H9 (cell line): Measurements from ENCODE around the gene GYS1. TPM values are rescaled to one million over a fixed set of nuclear protein-coding genes. Genes with fewer than 3 reads are reported as not detected.
A peak's percentile ranks its signal among the peaks of the same experiment; 100 is the strongest.

Experiments
- DNase-seq: peaks from one replicate; pipeline ENCODE4 v3.0.0-alpha.2; 2017
- H2AFZ ChIP-seq: one replicate; pipeline ENCODE4 v1.6.1; 2013; ENCODE audit warnings: mild to moderate bottlenecking, low read length, control low read depth, moderate library complexity
- H2AK5ac ChIP-seq: 2 replicates; pipeline ENCODE4 v1.6.1; 2013; ENCODE audit warnings: low read length, control low read depth, mixed read lengths; ENCODE audit not compliant: insufficient read length
- H2BK120ac ChIP-seq: one replicate; pipeline ENCODE4 v1.6.1; 2013; ENCODE audit warnings: low read depth, mild to moderate bottlenecking, low read length, control low read depth, inconsistent platforms; ENCODE audit not compliant: poor library complexity, severe bottlenecking
- H2BK12ac ChIP-seq: 2 replicates; pipeline ENCODE4 v1.6.1; 2013; ENCODE audit warnings: low read length, control low read depth, mixed read lengths, low read depth; ENCODE audit not compliant: insufficient read length
- H2BK15ac ChIP-seq: 2 replicates; pipeline ENCODE4 v1.6.1; 2013; ENCODE audit warnings: low read depth, low read length, control low read depth
- H2BK20ac ChIP-seq: one replicate; pipeline ENCODE4 v1.6.1; 2013; ENCODE audit warnings: low read depth, mild to moderate bottlenecking, low read length, control low read depth, inconsistent platforms; ENCODE audit not compliant: poor library complexity, severe bottlenecking
- H2BK5ac ChIP-seq: 2 replicates; pipeline ENCODE4 v1.6.1; 2013; ENCODE audit warnings: low read length, control low read depth, mixed read lengths; ENCODE audit not compliant: insufficient read length
- H3K14ac ChIP-seq: 2 replicates; pipeline ENCODE4 v1.6.1; 2013; ENCODE audit warnings: low read length, control low read depth; ENCODE audit not compliant: insufficient read depth
- H3K18ac ChIP-seq: 2 replicates; pipeline ENCODE4 v1.6.1; 2013; ENCODE audit warnings: low read depth, mild to moderate bottlenecking, mixed read lengths, low read length, control low read depth; ENCODE audit not compliant: insufficient read length
- H3K23ac ChIP-seq: 2 replicates; pipeline ENCODE4 v1.6.1; 2013; ENCODE audit warnings: low read length, control low read depth, mixed read lengths, low read depth; ENCODE audit not compliant: insufficient read length
- H3K23me2 ChIP-seq: 2 replicates; pipeline ENCODE4 v1.6.1; 2013; ENCODE audit warnings: low read depth, mild to moderate bottlenecking, mixed read lengths, low read length, control low read depth; ENCODE audit not compliant: insufficient read length, poor library complexity, severe bottlenecking
- H3K27ac ChIP-seq: 2 replicates; pipeline ENCODE4 v1.5.1; 2013; ENCODE audit warnings: low read length, control low read depth, mixed read lengths, low read depth; ENCODE audit not compliant: insufficient read length
- H3K27me3 ChIP-seq: 2 replicates; pipeline ENCODE4 v1.6.1; 2013; ENCODE audit warnings: low read length, control low read depth, inconsistent platforms; ENCODE audit not compliant: insufficient read depth
- H3K4ac ChIP-seq: 2 replicates; pipeline ENCODE4 v1.6.1; 2013; ENCODE audit warnings: low read depth, mild to moderate bottlenecking, control low read depth, inconsistent platforms, low read length, moderate library complexity
- H3K4me1 ChIP-seq: 2 replicates; pipeline ENCODE4 v1.6.1; 2013; ENCODE audit warnings: low read length, control low read depth, inconsistent platforms; ENCODE audit not compliant: insufficient read depth
- H3K4me2 ChIP-seq: 2 replicates; pipeline ENCODE4 v1.6.1; 2013; ENCODE audit warnings: low read length, control low read depth, mixed read lengths; ENCODE audit not compliant: insufficient read length, insufficient read depth
- H3K56ac ChIP-seq: 2 replicates; pipeline ENCODE4 v1.6.1; 2013; ENCODE audit warnings: low read depth, mild to moderate bottlenecking, mixed read lengths, low read length, control low read depth; ENCODE audit not compliant: insufficient read length
- H3K79me1 ChIP-seq: 2 replicates; pipeline ENCODE4 v1.6.1; 2013; ENCODE audit warnings: low read depth, mild to moderate bottlenecking, moderate library complexity, low read length, control low read depth, inconsistent platforms; ENCODE audit not compliant: insufficient read depth, poor library complexity, severe bottlenecking
- H3K79me2 ChIP-seq: 2 replicates; pipeline ENCODE4 v1.6.1; 2013; ENCODE audit warnings: low read length, control low read depth, inconsistent platforms; ENCODE audit not compliant: insufficient read depth
- H3K9ac ChIP-seq: 2 replicates; pipeline ENCODE4 v1.6.1; 2013; ENCODE audit warnings: low read length, control low read depth, mixed read lengths; ENCODE audit not compliant: insufficient read length; ENCODE audit errors: extremely low read depth
- H3K9me3 ChIP-seq: one replicate; pipeline ENCODE4 v1.6.1; 2013; ENCODE audit warnings: low read depth, low read length, inconsistent platforms; ENCODE audit not compliant: control insufficient read depth
- H3T11ph ChIP-seq: one replicate; pipeline ENCODE4 v1.6.1; 2013; ENCODE audit warnings: mild to moderate bottlenecking, low read length, control low read depth, inconsistent platforms
- H4K20me1 ChIP-seq: one replicate; pipeline ENCODE4 v1.6.1; 2013; ENCODE audit not compliant: control insufficient read depth, insufficient read length, insufficient read depth
- H4K5ac ChIP-seq: 2 replicates; pipeline ENCODE4 v1.6.1; 2013; ENCODE audit warnings: low read depth, mild to moderate bottlenecking, mixed read lengths, low read length, control low read depth; ENCODE audit not compliant: insufficient read length
- H4K8ac ChIP-seq: replicated peaks from 2 replicates; pipeline ENCODE4 v1.6.1; 2013; ENCODE audit warnings: low read length, control low read depth, mixed read lengths, low read depth; ENCODE audit not compliant: insufficient read length
- H4K91ac ChIP-seq: 2 replicates; pipeline ENCODE4 v1.6.1; 2013; ENCODE audit warnings: low read depth, mild to moderate bottlenecking, moderate library complexity, mixed read lengths, low read length, control low read depth; ENCODE audit not compliant: insufficient read length
- H3K27ac Mint-ChIP-seq, 3 experiments: 2 replicates in 2 of 3; 3 replicates in 1 of 3; pipeline ENCODE4 v1.8.0; 2020 to 2021; ENCODE audit warnings: mixed read lengths in 3 of 3, mild to moderate bottlenecking in 1 of 3, moderate library complexity in 1 of 3
- H3K27me3 Mint-ChIP-seq: 2 replicates; pipeline ENCODE4 v1.8.0; 2021; ENCODE audit warnings: low read depth, mild to moderate bottlenecking, moderate library complexity, mixed read lengths
- H3K36me3 Mint-ChIP-seq, 3 experiments: 2 replicates in 2 of 3; 3 replicates in 1 of 3; pipeline ENCODE4 v1.8.0; 2020 to 2021; ENCODE audit warnings: low read depth in 3 of 3, mixed read lengths in 3 of 3; ENCODE audit not compliant: insufficient read depth in 1 of 3
- H3K4me1 Mint-ChIP-seq, 2 experiments: 2 replicates each; pipeline ENCODE4 v1.8.0; 2020; ENCODE audit warnings: mixed read lengths in 2 of 2
- H3K4me3 Mint-ChIP-seq, 2 experiments: 2 replicates in 1 of 2; 3 replicates in 1 of 2; pipeline ENCODE4 v1.8.0; 2020 to 2021; ENCODE audit warnings: mild to moderate bottlenecking in 2 of 2, mixed read lengths in 2 of 2, moderate library complexity in 1 of 2
- H3K9me3 Mint-ChIP-seq, 2 experiments: 2 replicates in 1 of 2; 3 replicates in 1 of 2; pipeline ENCODE4 v1.8.0; 2020; ENCODE audit warnings: mild to moderate bottlenecking in 2 of 2, mixed read lengths in 2 of 2, moderate library complexity in 1 of 2
- CTCF ChIP-seq: fragments of 200-600 bp; sonication (generic); conservative IDR thresholded peaks from 3 replicates; pipeline ENCODE4 v1.8.0; 2021; ENCODE audit warnings: antibody characterized with exemption, mild to moderate bottlenecking
- WGBS: extraction: QIAGEN DNeasy Blood & Tissue Kit; methylation state at CpG from one replicate; pipeline ENCODE4 v1.1.7; 2013; ENCODE audit warnings: missing lambda C conversion rate, low lambda C conversion rate, mixed read lengths; ENCODE audit not compliant: insufficient read length; ENCODE audit errors: extremely low coverage; 5-methylcytosine and 5-hydroxymethylcytosine counted together
- total RNA-seq: library from RNA; stranded (reverse); gene quantifications from 2 replicates; pipeline ENCODE4 v1.2.1, GENCODE V29; 2021

GYS1 gene
- total RNA-seq, 1 experiment from 2014 or later: 44.3 TPM

- no peak overlapping the region for H4K8ac ChIP-seq
- no peaks in the 10 kb centered on the region for H3K9me3 ChIP-seq
- peak overlapping the region; percentile 63 for H3K9ac ChIP-seq
- Mint-ChIP-seq H3K27me3 (peaks cover 2% of the 10 kb centered on the region; the same call in 1 of the 2 replicates), H3K27ac (peak overlapping the region; percentile 94 to 98 (median 96)), H3K4me3 (peak overlapping the region; percentile 96 to 98), H3K9me3 (peaks cover 0 to 5% of the 10 kb centered on the region in 2 experiments; a peak in 2 of 5 replicates), H3K4me1 (peaks cover 32 to 58% of the 10 kb centered on the region in 2 experiments), H3K36me3 (peaks cover 32 to 59% (median 53%) of the 10 kb centered on the region in 3 experiments; a peak in 6 of 7 replicates)
- H3K23me2 ChIP-seq: peaks cover 14% of the 10 kb centered on the region
- H3K4me1 ChIP-seq: no peaks in the 10 kb centered on the region; the same call in 1 of the 2 replicates
- no peak overlapping the region for H2BK20ac ChIP-seq
- peak; percentile 85 for DNase-seq
- no peak overlapping the region for H3K27ac ChIP-seq
- H3K79me1 ChIP-seq: no peaks in the 10 kb centered on the region
- no peak overlapping the region for H2BK12ac ChIP-seq
- WGBS: no CpG with 5 or more reads among the region's 36 CpGs
- peak overlapping the region; percentile 38 for H3K14ac ChIP-seq
- no peaks in the 10 kb centered on the region for H3K27me3 ChIP-seq
- no peak overlapping the region for H3K23ac ChIP-seq
- H3K79me2 ChIP-seq: no peaks in the 10 kb centered on the region
- H3K4me2 ChIP-seq: peak overlapping the region; percentile 82
- peaks cover 3% of the 10 kb centered on the region for H4K20me1 ChIP-seq
- H2BK5ac ChIP-seq: no peak overlapping the region
- no peak overlapping the region for H2BK15ac ChIP-seq
- no peak overlapping the region for H2AK5ac ChIP-seq
- no peak overlapping the region for H4K5ac ChIP-seq
- H3K18ac ChIP-seq: peak overlapping the region; percentile 25
- no peak overlapping the region for H3T11ph ChIP-seq
- no peak overlapping the region for H2AFZ ChIP-seq
- H3K56ac ChIP-seq: no peak overlapping the region
- H4K91ac ChIP-seq: no peak overlapping the region
- no peak for TF ChIP-seq CTCF
- H3K4ac ChIP-seq: no peak overlapping the region
- no peak overlapping the region for H2BK120ac ChIP-seq
These were observed 27.1 kb downstream of the GYS1 start for GRCh38 chr19:48965806-48966540.
